ENCODE results near the gene EPHA4.
A peak's percentile ranks its signal among the peaks of the same experiment; 100 is the strongest.

EPHA4 gene

DNA sequence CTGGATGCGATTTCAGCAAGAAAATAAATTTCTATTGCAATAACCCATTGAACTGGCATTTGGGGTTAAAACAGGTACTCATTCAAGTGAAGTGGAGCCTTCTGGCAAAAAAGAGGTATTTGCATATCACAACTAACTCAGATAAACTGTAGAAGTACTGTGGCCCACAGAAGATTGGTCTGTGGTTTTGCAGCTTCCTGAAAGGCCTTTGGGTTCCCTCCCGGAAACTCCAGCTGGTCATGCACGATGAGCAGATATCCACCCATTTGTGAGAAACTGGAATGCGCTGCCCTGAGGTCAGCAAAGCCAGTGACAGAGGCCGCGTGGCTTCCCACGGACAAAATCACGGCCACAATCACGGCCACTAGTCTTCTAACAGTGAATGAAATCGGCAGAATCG is 106.3 kb downstream of the EPHA4 start:
- peak in 1 of 6 experiments; percentile 5 for DNase-seq

DNA sequence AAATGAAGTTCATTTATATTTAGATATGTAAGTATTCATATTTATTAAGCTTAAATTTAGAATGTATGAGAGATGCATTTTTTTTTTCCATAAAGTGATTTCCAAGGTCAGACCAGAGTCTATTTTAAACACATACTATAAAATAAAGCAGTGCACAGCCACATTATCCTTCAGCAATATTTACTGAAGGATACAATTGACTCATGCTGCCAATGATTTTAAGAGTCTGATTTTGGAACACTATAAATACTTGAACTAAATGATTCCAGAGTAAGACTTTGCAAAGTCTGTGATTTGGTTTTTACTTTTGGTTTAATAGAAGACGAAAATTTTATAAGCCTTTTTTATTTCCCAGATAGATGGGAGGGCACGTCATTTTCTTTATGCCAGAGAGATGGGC is 107.1 kb downstream of the EPHA4 start:
- DNase-seq, result no peak

DNA sequence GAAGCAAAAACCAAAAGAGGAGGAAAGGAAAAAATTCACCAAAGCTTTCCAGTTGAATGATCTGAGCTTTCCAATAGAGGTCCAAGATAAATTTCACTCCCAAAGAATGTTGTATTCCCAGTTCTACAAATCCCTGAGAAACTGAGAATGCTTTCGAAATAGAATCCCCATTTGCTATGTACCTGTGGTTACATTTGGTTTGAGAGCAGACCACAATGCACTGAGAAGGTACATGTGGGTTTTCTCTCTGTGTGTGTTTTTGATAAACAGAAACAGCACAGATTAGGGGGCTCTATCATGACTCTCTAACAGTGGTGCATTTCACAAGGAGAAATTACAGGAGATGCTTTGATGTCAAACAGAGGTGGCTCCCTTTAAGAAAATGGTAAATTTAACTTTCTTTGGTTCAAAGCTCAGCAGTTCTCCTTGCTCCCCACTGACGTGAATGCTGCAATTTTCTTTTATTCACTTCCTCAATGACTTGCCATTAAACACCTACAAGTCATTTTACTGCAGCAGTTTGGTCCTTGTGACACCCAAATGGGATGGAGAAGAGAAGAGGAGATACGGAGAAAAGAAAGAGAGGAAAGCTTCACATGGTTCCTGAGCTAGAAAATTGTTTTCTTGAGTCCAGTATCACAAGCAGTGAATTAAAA is 108.7 kb downstream of the EPHA4 start:
- DNase-seq, result no peak

DNA sequence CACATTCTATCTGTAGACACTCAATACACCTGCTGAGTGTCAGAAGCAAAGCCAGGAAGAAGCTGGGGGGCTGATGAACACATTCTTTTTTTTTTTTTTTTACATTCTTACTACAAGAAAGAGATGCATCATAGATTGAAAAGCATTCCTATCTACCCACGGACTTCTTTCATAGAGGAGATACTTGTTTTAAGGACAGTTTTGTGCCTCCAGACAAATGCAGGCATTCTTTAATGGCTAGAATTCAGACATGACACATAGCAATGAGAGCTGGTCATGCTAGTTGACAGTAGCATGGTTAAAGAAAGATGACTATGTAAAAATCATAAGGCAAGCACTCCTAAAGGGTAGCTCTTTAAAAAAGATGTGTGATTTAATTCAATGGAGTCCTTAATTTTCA is 110.2 kb downstream of the EPHA4 start:
- no peak for DNase-seq

DNA sequence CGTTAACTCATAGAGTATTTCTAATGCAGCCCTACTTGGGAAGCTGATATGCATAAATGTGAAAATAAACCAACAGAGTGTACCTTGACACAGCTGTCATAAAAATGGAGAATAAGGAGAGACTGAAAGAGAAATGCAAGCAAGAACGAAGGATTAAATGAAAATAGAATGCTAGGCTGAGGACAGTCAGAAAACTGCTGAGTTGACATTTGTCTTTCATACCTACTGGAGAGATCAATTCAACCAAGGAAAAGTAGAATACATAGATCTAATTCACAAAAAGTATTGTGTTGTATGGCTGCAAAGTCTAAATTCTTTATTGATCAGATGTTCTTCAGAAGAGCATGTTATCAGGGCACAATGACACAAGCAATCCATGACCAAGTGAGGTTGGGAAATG is 112.0 kb downstream of the EPHA4 start:
- no peak for DNase-seq

DNA sequence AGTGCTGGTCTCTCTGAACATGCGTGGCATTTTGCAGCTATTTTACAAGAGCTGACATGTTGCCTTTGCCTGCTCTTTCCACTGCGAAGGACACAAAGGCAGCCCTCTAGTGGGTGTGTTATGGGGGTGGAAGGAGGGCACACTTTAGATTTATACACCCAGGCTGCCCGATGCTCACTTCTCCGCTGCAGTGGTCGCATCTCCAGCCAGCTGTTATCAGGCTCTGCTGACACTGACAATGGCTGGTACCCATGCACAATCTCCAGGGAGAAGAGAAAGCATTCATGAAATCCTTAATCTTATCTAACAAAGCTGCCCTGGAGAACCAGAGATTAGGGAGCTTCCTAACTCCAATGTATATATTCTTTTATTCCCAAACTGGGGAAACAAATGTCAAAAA is 113.5 kb downstream of the EPHA4 start:
- no peak for DNase-seq

DNA sequence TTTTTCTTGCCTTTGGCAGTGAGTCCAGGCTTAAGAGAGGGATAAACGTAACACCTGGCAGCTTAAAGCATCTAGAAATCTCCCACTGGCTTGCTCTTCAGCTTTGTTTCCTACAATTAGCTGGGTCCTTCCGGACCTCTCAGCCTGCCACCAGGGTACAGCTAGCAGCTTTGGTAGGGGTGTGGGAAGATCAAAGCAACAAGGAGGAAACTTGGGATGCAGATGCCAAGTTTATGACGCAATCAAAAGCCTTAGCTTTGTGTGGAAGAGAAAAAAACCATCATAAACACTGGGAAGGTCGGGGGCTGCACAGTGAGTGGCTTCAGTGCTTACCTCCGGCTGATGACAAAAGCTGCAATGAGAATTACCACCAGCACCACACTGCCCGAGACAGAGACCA is 116.9 kb downstream of the EPHA4 start:
- DNase-seq, result no peak

DNA sequence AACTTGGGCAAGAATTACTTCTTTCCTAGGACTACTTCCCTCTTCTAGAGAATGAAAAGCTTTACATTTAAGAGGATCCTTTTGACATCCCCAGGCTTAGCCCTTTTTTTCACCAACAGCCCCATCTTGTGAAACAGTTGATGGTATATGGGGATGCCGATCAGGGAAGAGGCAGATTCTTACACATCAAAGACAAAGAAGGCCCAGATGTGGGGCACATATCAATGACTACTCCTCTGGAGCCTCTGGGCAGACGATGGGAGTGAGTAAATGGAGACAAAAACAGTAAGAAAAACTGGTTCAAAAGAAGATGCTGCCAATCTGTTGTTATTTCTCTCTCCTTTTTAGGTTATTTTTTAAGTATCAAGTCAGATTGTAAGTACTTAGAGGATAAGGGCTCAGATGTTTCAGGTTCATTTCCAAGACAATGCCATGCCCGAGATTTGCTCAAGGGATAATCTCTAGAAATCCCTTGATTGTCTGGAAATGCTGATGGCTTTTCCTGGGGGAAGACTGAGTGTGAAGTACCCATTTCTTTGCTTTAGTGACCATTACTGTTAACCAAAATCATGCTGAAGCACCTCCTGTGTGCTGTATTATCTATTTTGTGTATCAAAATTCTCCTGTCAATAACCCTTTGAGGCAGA is 117.5 kb downstream of the EPHA4 start:
- no peak for DNase-seq

DNA sequence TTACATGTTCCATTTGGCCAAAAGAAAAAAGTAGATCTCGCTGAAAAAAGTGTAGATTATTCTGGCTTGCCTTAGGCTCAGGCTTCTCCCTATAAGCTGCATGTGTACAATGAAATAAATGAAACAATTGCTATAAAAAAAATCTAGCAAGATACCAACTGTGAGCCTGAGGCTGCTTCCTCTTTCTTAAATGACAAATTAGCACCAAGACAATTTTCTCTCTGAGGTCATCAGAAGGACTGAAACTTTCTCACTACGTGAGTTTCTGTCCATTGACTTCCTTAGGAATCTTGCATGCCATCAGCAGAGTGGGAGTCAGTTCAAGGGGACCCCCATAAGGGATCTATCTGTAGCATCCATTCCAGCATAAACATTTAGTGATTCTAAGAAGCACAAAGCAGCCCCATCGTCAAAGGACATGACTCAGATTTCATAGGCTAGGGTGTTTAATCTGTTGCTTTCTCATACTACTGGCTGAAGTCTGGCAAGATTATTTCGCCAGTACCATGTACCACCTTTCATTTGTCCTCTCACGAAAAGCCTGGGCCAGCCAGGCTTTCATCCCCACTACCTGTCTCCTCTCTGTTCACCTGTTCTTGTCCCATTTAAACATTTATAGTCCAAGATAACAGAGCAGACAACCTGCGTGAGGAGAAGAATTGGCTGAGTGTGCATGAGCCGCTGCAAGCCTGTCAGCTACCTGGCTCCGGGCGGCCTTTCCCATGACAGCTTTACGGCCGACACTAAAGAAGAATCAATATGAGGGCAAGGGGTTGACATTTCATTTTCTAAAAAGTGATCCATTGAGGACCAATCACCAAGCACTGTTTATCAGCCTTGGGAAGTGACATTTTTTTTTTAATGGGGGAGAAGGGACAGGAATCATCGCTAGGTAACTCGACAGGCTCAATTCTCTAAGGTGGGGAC is 120.0 kb downstream of the EPHA4 start:
- DNase-seq, result no peak

DNA sequence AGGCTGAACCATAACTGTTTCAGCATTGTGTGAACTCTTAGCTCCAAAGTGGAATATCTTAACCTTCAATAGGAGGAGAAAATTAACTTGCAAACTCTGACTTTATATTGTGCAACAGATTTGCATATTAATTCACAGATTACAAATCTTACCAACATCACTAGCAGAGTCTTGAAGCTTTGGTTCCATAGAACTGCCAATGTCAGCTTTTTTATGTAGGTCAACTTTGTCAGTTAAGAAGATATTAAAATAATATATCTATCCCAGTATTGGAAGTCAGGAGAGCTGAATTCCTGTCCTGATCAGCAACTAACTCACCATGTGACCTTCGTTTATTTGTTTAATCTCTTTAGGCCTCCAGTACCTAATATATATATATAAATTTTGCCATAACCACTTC is 121.8 kb downstream of the EPHA4 start:
- no peak for DNase-seq

DNA sequence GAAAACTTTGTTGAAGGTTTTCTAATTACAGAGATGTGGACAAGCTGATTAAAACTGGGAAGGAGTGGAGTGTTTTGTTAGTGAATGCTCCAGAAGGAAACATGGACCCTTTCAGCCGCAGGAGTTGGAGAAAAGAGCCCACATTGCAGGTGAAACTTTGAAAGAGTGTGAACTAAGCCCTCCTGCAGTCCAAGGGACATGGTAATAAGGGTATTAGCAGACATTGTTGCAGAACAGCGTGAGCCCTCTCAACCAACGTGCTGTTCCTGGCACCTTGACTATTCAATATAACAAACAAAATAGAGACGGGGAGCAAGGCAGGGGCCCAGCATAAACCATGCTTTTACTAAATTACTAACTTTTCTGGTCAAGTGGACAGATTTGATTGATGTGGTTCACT is 122.7 kb downstream of the EPHA4 start:
- DNase-seq, result no peak

DNA sequence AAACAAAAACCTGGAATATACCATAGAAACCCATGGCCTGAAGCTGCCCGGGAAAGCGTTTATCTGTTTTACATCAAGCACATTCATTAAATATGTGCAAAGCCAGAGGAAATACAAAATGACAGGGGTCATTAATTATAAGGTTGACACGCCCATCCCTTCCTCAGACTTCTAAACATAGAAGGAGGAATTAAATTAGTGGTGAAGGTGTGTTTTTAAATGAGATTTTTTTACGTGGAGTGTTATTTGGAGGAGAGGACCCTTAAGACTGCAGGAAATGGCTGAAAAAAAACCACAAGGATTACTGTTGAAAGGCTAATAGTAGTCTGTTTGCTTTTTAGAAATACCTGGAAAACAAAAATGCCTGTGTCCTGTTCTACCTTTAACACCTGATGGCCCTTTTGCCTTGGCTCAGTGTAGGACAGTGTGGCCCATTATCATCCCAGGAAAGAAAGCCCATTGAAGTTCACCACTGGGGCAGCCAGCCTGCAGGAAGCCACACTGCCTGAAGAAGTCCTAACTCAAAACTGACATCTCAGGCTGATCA is 123.2 kb downstream of the EPHA4 start:
- DNase-seq, result no peak

DNA sequence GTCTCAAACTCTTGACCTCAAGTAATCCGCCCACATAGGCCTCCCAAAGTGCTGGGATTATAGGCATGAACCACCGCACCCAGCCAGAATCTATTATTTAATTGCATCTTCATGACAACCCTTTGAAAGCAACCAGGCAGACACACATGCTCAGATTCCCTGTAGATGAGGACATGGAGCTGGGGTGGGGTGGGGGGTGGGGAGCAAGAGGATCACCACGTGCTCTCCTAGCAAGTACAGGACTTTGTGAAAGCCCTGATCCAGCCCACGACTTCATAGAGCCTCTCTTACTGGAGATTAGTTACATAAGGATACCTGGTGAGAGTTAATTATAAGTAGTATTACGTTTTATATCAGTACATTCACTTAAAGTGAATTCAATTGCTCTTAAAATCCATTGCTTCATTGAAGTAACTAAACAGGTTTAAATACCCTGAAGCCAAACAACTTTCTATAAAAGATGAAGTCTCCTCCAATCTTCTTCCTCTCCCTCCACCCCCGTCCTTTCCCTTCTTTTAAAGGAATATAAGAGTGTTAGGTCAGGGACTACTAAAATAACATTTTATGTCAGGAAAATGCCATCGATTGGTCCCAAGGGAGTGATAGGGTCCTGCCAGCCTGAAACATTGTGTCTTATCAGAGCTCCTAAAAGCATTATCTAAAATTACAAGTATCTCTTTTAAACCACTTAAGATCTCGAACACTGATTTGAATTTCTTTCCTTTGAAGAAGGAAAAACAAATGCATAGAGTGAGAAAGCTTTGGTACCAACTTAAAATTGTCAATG is 123.9 kb downstream of the EPHA4 start:
- no peak for DNase-seq

DNA sequence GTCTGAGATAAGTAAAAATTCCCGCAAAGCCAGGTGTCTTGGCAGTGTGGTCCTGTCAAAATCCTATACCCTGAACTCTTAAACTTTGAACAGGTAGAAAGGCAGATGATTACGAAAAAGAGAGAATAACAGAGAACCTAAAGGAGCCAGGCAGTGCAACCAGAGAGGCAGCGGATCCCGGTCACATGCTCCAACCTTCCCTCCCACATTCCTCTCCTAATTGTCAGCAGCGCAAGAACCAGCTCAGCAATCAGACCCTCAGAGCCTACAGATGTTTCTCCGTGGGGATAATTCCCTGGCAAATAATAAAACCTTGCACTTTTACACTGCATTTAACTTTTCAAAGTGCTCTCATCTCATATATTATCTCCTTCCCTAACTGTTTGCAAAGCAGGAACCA is 124.8 kb downstream of the EPHA4 start:
- no peak for DNase-seq

DNA sequence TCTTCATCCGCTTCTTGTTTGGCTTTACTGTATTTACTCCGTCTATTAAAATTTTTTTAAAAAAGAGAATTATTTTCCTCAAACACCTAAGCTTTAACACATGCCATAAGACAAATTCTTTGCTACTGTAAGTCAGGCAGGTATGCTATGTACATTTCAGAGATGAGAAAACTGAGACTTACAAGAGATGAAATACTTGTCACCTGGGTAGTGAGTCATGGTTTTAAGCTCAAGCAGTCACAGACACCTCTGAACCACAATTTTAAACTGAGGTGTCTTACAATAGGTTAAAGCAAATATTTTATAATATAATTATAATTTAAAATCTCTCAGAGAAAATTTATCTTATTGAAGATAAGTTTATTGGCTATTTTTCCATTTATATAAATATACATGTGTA is 126.0 kb downstream of the EPHA4 start:
- DNase-seq, result no peak

DNA sequence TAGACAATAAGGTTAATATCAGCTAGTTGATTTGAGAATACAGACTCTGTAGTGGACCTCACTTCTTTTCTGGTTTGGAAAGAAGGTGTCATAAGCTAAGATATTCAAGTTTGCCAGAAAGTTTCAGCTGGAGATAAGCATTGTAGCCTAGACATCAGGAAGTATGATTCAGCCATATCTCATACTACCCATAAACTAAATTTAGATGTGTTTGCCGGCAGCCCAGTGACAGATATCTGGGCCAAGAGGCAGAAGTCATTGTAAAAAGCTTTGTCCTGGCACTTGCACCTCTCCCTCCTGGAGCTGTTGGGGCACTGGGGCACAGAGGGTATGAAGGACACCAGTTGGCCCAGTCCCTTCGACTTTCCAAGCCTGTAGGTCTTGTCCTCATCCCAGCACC is 128.0 kb downstream of the EPHA4 start:
- DNase-seq, result no peak

DNA sequence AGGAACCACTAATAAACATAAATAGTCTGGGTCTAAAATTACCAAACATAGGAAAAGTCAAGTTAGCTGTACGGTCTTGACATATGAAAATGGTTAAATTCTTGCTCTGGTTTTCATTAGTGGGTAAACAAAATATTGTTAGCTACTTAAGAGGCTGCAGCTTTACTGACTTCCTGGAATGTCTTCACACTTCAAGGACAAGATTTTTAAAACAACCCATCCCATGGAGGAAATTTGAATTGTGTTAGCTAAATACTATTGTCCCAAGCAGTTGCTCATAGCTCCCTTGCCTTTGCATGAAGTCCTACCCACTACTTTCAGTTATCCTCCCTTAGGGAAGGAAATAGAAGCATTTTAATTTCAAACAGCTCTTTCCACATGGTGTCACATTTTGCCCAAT is 128.5 kb downstream of the EPHA4 start:
- no peak for DNase-seq

DNA sequence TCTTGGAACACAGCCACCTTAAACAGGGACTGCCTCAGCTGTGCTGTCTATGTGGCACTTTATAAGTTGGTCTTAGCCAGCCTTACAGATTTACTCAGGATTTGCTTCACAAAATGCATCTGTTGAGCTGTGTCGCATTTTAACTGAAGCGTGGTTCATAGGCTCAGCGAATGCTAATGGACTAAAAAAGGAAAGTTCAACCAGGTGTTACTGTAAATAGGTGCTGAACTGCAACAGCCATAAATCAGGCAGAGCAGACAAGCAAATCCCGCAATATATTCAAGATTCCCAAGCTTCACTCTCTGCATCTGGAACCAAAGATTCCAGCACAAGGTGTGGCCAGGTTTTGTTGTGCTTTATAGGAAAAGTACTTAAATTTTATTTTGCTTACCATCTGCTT is 130.0 kb downstream of the EPHA4 start:
- no peak for DNase-seq

DNA sequence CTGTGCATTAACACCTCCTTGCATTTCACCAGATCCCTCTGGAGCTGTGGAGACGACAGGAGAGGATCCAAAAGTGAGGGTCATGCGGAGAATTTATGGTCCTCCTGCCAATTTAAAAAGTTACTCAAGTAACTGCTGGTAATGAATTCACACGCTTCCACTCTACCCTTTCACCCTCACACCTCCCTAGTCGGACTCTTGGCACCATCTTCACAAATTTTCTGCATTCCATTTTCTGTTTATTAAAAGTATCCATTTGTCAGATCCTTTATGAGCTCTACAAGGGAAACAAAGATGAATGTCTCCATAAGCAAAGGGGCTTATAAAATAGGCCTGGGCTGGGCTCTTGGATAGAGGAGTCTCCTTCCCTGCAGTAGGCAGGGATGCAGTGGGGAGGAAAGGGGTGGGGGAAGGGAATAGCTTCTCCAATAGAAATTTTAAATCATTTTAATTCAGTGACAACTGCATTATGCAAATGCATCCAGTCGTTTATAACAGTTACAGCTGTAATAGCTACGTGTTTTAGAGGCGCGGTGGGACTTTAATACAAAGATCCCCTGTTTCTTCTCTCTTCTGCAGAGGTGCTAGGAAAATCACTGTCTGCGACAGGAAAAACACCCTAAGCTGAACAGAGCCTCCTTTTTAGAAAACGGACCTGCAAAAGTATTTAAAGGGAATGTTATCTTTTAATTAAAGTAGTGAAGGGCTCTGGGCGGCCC is 132.2 kb downstream of the EPHA4 start:
- no peak for DNase-seq

DNA sequence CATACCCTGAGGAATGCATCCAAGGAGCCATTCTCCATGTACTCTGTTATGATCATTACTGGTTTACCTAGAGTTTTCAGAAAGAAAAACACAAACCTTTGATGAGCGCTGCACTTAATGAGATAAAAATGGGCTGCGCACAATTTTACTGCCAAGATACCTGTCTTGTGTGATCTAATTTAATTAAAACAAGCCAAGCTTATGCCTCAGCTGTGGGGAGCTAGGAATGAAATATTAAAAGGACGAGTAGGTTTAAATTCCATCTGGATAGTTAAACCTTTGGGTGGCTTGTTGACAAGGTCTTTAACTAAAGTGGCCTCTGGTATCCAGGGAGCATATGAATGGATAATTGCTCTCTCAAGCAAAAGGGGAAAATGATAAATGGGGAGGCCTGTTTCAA is 135.0 kb downstream of the EPHA4 start:
- DNase-seq, result no peak

DNA sequence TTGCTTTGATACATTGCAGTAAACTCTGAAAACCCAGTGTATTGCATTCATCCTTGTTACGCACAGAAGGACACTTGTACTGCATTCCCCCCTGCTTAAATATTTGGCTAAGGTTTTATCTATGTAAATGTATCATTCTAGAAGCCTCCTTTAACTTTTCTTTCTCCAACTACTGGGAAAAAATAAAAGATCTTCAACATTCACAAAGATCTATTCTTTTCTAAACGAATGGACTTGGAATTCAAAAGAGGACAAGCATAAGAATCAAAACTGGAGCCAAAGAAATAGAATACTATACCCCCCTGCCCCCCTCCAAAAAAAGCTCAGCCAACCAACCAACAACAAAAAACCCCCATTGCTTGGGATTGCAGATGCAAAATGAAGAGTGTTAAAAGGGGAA is 136.9 kb downstream of the EPHA4 start:
- no peak for DNase-seq

DNA sequence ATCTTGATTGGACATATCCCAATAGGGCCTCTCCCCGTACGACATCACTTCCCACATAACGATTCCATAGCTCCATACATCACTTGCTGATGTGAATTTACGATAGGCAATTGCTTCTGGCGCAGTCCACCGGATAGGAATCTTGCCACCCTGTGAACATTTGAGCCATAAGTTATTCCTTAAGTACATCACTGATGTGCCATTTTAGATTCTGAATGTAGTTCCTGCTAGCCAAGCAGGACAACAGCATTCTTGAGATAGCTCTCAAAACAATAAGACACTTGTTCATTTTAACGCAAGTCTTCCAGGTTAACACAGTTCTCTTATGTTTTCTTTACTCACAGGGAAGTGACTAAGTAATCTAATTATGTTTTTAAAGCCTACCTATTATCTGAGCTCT is 138.0 kb downstream of the EPHA4 start:
- no peak for DNase-seq

All from stimulated activated naive CD4-positive, alpha-beta T cell (primary cell).